GM10266 (cell line): ENCODE results near the gene HMGN1.

ENCODE experiments used
- DNase-seq: peaks from one replicate; pipeline ENCODE4 v3.0.0; 2012; ENCODE audit errors: extremely low spot score
- TF ChIP-seq, protein P1 (sequence below): IDR thresholded peaks from 2 replicates; pipeline ENCODE4 v1.5.1; 2012; ENCODE audit warnings: mild to moderate bottlenecking, low read depth; ENCODE audit not compliant: control insufficient read depth, insufficient read depth; ENCODE audit errors: missing control alignments

The HMGN1 gene

DNA sequence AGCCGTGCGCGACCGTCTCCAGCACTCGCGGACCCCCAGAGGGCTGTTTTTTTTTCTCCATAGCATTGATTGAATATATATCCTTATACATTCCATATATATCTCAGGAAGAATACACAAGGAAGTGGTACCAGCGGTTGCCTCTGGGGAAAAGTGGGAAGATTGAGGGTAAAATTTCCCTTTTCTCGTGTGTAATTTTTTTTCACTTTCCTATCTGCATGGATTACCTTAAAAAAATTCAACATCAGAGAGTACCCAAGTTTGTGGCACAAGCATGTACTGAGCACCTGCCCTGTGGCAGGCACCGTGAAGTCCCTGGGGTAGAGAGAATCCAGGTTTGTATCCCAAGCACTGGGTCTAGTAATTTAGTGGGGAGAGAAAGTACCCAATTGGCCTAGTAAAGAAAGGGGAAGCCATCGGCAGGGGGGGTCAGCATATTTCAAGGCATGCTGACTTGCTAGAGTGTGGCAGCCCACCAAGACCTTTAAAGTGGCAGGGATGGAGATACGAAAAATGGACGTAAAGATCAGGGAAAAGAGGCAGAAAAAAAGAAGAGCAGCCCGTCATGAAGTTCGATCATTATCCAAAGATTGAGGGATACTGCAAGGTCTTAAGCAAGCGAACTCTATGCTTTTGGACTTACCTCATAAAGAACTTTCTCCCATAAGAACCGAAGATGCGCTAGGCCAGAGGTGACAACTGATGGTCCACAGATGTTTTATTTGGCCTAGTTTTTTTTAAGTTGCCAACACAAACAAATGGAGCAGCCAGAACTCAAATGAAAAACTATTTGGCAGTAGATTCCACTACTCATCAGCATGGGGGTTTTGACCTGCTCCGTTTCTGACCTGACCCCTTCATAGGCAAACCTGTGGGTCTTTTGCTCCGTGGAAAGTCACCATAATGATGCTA is 1.5 kb upstream of the HMGN1 start:
- TF ChIP-seq, protein P1, sequence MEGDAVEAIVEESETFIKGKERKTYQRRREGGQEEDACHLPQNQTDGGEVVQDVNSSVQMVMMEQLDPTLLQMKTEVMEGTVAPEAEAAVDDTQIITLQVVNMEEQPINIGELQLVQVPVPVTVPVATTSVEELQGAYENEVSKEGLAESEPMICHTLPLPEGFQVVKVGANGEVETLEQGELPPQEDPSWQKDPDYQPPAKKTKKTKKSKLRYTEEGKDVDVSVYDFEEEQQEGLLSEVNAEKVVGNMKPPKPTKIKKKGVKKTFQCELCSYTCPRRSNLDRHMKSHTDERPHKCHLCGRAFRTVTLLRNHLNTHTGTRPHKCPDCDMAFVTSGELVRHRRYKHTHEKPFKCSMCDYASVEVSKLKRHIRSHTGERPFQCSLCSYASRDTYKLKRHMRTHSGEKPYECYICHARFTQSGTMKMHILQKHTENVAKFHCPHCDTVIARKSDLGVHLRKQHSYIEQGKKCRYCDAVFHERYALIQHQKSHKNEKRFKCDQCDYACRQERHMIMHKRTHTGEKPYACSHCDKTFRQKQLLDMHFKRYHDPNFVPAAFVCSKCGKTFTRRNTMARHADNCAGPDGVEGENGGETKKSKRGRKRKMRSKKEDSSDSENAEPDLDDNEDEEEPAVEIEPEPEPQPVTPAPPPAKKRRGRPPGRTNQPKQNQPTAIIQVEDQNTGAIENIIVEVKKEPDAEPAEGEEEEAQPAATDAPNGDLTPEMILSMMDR, result no peak
- no peak for DNase-seq

GRCh38 chr21:39349211-39350093 is 564 bp upstream of the HMGN1 start:
- TF ChIP-seq, protein P1, result no peak
- DNase-seq, result no peak

DNA sequence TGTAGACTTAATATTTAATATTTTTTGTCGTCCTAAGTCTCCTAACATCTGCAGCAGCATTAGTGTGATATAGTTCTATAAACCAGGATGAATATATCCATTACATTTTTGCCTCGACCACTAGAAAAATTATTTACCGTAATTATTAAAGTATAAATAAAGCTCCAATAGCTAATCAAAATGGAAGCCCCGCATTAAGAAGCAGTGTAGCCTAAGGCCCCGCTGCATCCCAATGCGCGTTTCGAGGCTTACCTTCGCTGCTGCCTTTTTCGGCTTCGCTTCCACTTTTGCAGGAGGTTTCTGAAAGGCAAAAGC is 891 bp downstream of the HMGN1 start:
- TF ChIP-seq, protein P1, result no peak
- no peak for DNase-seq

DNA sequence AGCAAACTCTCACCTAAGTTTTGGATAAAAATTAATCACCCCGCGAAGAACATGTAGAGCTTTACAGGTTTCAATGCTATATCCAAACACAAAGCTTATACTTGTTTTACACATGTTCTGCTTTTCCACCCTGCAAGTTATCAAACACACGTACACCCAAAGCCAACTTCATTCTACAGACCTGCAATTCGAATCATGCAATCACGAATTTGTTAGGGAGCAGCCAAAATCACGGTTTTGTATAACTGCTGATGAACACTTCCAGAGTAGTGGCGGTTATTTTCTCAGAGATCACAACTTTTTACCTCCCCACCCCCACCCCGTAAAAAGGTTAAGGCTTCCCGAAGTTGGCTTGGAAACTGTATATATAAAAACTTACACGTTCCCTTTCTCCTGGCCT is 1.4 kb downstream of the HMGN1 start:
- no peak for DNase-seq
- TF ChIP-seq, protein P1, result no peak

GRCh38 chr21:39346671-39347331 is 2.1 kb downstream of the HMGN1 start:
- no peak for DNase-seq

DNA sequence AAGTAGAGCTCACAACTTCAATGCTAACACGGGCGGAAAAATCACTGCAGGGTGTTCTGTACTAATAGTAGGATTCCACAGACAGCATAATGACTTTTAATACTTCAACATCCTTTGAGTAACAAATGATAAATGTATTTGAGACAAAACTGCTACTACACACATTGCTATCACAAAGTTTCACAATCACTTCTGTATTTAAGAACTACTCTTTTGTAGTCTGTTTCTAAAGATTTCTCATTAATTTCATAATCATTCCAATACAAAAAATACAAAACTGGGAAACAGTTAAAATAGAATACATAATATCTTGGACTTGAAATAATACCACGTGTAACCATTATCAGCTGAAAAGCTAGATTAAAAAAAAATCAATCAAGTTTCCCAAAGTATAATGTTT is 2.7 kb downstream of the HMGN1 start:
- no peak for DNase-seq
- TF ChIP-seq, protein P1, result no peak

More at GRCh38 chr21:39346671-39347331, 2.1 kb downstream of the HMGN1 start:
- TF ChIP-seq, protein P1, result no peak
